ENCODE results near the gene SELENON.

Gene SELENON

GRCh38 chr1:25863486-25864262 is 63.7 kb downstream of the SELENON start:
- DNase-seq (ENCODE audit: extremely low read depth, low read depth), result no peak
- no peak for TF ChIP-seq CTCF (IDR thresholded peaks at IDR 0.05; ENCODE audit: low read depth, low read length)

- TF ChIP-seq CTCF (IDR thresholded peaks at IDR 0.05; ENCODE audit: low read depth, low read length), result no peak
- DNase-seq (ENCODE audit: extremely low read depth, low read depth), result no peak
Observed at GRCh38 chr1:25864434-25864833, 64.4 kb downstream of the SELENON start.

GRCh38 chr1:25866288-25866687 is 66.3 kb downstream of the SELENON start:
- no peak for DNase-seq (ENCODE audit: extremely low read depth, low read depth)
- no peak for TF ChIP-seq CTCF (IDR thresholded peaks at IDR 0.05; ENCODE audit: low read depth, low read length)

GRCh38 chr1:25867210-25867991 is 67.4 kb downstream of the SELENON start:
- TF ChIP-seq CTCF (IDR thresholded peaks at IDR 0.05; ENCODE audit: low read depth, low read length), result no peak

More at GRCh38 chr1:25867210-25867991, 67.4 kb downstream of the SELENON start:
- DNase-seq (ENCODE audit: extremely low read depth, low read depth), result no peak
